ENCODE data around the gene TTL.

The TTL gene

GRCh38 chr2:112583497-112584133, 101.7 kb downstream of the TTL start:
- no peak for DNase-seq (ENCODE audit: low spot score)

- peak; percentile 89 for DNase-seq (ENCODE audit: low spot score)
These were observed 102.4 kb downstream of the TTL start, which contains the start of gene CHCHD5 for GRCh38 chr2:112584134-112584890. Gene CHCHD5, plus strand, starts transcription at chr2:112584609. Its CDS starts 39 bp downstream, at chr2:112584648.

- no peak for DNase-seq (ENCODE audit: low spot score)
These were observed 102.9 kb downstream of the TTL start for GRCh38 chr2:112584891-112585250.

GRCh38 chr2:112585400-112585799, 103.4 kb downstream of the TTL start:
- DNase-seq (ENCODE audit: low spot score): no peak

GRCh38 chr2:112585873-112586464, 104.0 kb downstream of the TTL start:
- no peak for DNase-seq (ENCODE audit: low spot score)

- DNase-seq (ENCODE audit: low spot score): no peak
These were observed 106.7 kb downstream of the TTL start for GRCh38 chr2:112588611-112589045.
